ENCODE results near the gene CYP27A1.
A peak's percentile ranks its signal among the peaks of the same experiment; 100 is the strongest.

CYP27A1 gene

DNA sequence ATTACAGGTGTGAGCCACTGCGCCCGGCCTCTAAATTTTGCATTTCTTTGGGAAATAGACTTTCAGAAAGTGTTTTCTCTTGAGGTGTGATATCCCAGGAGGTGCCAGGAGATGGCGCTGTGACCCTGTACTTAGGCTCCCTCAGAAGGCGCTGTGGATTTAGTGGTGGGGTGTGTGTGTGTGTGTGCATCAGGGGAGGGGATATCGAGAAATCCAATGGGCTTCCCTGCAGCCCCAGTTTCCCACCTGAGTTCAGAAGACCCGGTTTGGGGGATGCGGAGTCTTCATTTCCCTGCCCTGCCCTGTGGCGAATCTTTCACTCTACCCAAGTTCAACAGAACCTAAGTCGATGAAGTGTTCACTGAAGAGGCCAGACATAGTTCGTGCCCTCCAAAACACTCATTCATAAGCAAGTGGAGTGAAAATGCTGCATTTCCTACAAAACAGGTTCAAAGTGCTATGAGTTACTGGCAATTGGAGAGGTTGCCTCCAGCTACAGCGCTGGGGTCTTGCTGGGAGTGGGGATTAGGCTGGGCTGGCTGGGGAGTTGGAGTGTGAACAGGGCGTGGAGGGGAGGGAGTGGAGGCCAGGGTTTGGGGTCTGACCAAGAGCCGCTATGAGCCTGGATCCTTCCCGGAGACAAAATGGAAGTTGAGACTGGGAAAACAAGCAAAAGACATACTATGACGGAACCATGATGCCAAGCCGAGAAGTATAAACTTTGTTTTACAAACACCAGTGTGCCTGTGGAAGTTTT is 71.1 kb downstream of the CYP27A1 start:
- no peak for TF ChIP-seq FOXA1 (IDR thresholded peaks at IDR 0.05)
- TF ChIP-seq ARNT (IDR thresholded peaks at IDR 0.05): no peak
- no peak for TF ChIP-seq NFRKB (IDR thresholded peaks at IDR 0.05)
- TF ChIP-seq LEF1 (IDR thresholded peaks at IDR 0.05; ENCODE audit: borderline replicate concordance): no peak
- no peak for TF ChIP-seq ZNF384 (IDR thresholded peaks at IDR 0.05)
- no peak for TF ChIP-seq CTBP1 (IDR thresholded peaks at IDR 0.05; ENCODE audit: borderline replicate concordance)
- no peak for TF ChIP-seq TARDBP (IDR thresholded peaks at IDR 0.05)
- ChIA-PET POLR2A (no interaction called here), CTCF (interaction anchor here (0.5 to 3.5 kb wide), 10 partner anchors 17 to 331 kb away, joined by 3 to 21 read pairs (median 3); no protein-coding TSS in a partner anchor)
- DNase-seq (ENCODE audit: extremely low spot score): peak; percentile 66

DNA sequence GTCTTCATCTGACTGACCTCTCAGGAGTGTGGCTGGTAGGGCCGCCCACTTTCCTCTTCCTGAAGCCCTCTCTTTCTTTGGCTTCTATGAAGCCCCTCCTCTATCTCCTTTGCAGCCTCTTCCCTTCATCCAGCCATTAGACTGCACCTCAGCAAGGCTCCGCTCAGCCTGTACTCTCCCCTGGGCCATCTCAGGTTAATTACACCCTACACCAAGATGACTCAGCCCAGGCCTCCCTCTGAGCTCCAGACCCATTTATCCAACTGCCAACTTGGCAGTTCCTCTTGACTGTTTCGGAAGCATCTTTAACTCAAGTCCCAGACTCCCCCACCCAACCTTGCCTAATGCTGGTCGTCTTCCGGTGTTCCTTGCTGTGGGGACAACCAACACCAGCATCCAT is 71.8 kb downstream of the CYP27A1 start:
- CTCF ChIA-PET: interaction anchor here (0.5 to 3.5 kb wide), 5 partner anchors 23 to 332 kb away, joined by 3 to 21 read pairs (median 5); no protein-coding TSS in a partner anchor
- POLR2A ChIA-PET: no interaction called here
- no peak for DNase-seq (ENCODE audit: extremely low spot score)
- TF ChIP-seq, protein P1, sequence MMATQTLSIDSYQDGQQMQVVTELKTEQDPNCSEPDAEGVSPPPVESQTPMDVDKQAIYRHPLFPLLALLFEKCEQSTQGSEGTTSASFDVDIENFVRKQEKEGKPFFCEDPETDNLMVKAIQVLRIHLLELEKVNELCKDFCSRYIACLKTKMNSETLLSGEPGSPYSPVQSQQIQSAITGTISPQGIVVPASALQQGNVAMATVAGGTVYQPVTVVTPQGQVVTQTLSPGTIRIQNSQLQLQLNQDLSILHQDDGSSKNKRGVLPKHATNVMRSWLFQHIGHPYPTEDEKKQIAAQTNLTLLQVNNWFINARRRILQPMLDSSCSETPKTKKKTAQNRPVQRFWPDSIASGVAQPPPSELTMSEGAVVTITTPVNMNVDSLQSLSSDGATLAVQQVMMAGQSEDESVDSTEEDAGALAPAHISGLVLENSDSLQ (IDR thresholded peaks at IDR 0.05): no peak
- TF ChIP-seq NFRKB (IDR thresholded peaks at IDR 0.05) (no peak), CTBP1 (IDR thresholded peaks at IDR 0.05; ENCODE audit: borderline replicate concordance) (no peak), ARNT (IDR thresholded peaks at IDR 0.05) (no peak), L3MBTL2 (conservative IDR thresholded peaks at IDR 0.05) (no peak), BHLHE40 (IDR thresholded peaks at IDR 0.05; ENCODE audit: borderline replicate concordance) (no peak), LEF1 (IDR thresholded peaks at IDR 0.05; ENCODE audit: borderline replicate concordance) (no peak), HDGF (IDR thresholded peaks at IDR 0.05; ENCODE audit: borderline replicate concordance) (no peak), FOXA1 (IDR thresholded peaks at IDR 0.05) (no peak), ELF4 (IDR thresholded peaks at IDR 0.05) (no peak)

DNA sequence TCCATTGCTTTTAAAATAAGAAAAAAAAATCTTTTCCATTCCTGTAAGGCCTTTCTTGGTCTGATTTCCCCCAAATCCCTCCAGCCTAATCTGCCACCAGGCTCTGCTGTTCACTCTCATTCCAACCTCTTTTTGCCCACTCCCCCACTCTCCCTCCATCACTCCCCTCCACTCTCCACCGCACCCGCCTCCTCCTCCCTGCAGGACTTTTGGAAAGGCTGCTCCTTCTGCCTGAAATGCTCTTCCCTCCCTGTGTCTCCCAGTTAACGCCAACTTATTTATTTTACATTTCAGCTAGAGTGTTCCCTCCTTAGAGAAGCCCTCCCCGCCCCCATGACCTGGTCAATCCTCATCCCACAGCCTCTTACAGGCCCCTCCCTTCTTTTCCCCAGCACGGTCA is 72.9 kb downstream of the CYP27A1 start:
- no peak for DNase-seq (ENCODE audit: extremely low spot score)
- no peak for TF ChIP-seq CTBP1 (IDR thresholded peaks at IDR 0.05; ENCODE audit: borderline replicate concordance)
- TF ChIP-seq FOXK2 (IDR thresholded peaks at IDR 0.05): no peak
- no peak for TF ChIP-seq TARDBP (IDR thresholded peaks at IDR 0.05)
- TF ChIP-seq ZNF384 (IDR thresholded peaks at IDR 0.05): no peak
- TF ChIP-seq HDGF (IDR thresholded peaks at IDR 0.05; ENCODE audit: borderline replicate concordance): no peak
- TF ChIP-seq NFRKB (IDR thresholded peaks at IDR 0.05): no peak
- TF ChIP-seq FOXA1 (IDR thresholded peaks at IDR 0.05): no peak
- TF ChIP-seq L3MBTL2 (conservative IDR thresholded peaks at IDR 0.05): no peak
- TF ChIP-seq BHLHE40 (IDR thresholded peaks at IDR 0.05; ENCODE audit: borderline replicate concordance): no peak
- TF ChIP-seq SUZ12 (IDR thresholded peaks at IDR 0.05): no peak
- TF ChIP-seq SP1 (IDR thresholded peaks at IDR 0.05): no peak
- no peak for TF ChIP-seq ELF4 (IDR thresholded peaks at IDR 0.05)
- TF ChIP-seq ARNT (IDR thresholded peaks at IDR 0.05): no peak
- TF ChIP-seq, protein P1 (IDR thresholded peaks at IDR 0.05): no peak
- TF ChIP-seq FOXM1 (IDR thresholded peaks at IDR 0.05; ENCODE audit: borderline replicate concordance): no peak
- TF ChIP-seq LEF1 (IDR thresholded peaks at IDR 0.05; ENCODE audit: borderline replicate concordance): no peak
- ChIA-PET CTCF (interaction anchor here (1.6 to 1.8 kb wide), 2 partner anchors 43 to 45 kb away, joined by 3 to 5 read pairs; no protein-coding TSS in a partner anchor), POLR2A (no interaction called here)

DNA sequence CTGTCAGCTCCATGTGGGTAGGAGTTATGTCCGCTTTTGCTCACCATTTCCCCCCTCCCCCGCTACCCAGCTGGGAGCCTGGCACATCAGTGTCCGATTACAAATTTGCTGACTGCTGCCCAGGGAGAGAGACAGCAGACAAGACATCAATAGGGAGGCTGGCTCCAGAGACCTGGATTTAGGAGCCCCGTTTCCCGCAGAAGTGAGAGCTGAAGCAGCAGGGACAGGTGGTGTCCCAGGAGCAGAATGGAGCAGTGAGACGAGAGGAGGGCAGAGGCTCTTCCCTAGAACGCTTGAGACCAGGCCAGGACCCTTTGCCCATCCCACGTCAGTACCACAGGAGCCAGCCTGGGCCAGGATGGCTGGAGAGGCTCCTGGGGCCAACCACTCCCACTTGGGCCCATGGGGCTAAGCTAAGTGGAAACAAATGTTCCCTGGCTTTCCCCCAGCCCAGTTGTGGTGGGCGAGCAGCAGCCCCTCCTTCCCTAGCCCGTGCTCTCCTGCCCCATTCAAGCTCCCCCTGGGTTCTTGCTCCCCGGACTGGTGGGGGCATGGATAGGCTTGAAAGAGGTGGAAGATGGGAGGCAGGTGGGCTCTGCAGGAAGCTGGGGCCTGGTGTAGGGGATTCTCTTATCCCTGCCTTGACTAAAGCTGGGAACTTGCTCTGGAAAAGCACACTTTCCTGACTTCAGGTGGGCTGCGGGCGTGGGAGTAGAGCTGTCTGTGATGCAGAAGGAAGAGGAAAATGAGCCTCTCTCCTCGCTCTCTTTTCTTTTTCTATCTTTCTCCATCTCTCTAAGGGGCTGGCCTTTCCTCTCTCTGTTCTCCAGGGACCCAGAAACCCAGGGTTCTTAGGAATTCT is 73.6 kb downstream of the CYP27A1 start:
- ChIA-PET POLR2A (no interaction called here), CTCF (interaction anchor here (0.9 to 1.8 kb wide), 5 partner anchors 21 to 145 kb away, joined by 3 to 5 read pairs (median 3); partner anchors contain the start of gene TTLL4)
- no peak for TF ChIP-seq L3MBTL2 (conservative IDR thresholded peaks at IDR 0.05)
- TF ChIP-seq, protein P1 (IDR thresholded peaks at IDR 0.05): no peak
- no peak for TF ChIP-seq FOXA1 (IDR thresholded peaks at IDR 0.05)
- TF ChIP-seq HDGF (IDR thresholded peaks at IDR 0.05; ENCODE audit: borderline replicate concordance): no peak
- no peak for TF ChIP-seq TARDBP (IDR thresholded peaks at IDR 0.05)
- TF ChIP-seq SUZ12 (IDR thresholded peaks at IDR 0.05): no peak
- TF ChIP-seq BHLHE40 (IDR thresholded peaks at IDR 0.05; ENCODE audit: borderline replicate concordance): no peak
- no peak for TF ChIP-seq FOXK2 (IDR thresholded peaks at IDR 0.05)
- DNase-seq (ENCODE audit: extremely low spot score): no peak

DNA sequence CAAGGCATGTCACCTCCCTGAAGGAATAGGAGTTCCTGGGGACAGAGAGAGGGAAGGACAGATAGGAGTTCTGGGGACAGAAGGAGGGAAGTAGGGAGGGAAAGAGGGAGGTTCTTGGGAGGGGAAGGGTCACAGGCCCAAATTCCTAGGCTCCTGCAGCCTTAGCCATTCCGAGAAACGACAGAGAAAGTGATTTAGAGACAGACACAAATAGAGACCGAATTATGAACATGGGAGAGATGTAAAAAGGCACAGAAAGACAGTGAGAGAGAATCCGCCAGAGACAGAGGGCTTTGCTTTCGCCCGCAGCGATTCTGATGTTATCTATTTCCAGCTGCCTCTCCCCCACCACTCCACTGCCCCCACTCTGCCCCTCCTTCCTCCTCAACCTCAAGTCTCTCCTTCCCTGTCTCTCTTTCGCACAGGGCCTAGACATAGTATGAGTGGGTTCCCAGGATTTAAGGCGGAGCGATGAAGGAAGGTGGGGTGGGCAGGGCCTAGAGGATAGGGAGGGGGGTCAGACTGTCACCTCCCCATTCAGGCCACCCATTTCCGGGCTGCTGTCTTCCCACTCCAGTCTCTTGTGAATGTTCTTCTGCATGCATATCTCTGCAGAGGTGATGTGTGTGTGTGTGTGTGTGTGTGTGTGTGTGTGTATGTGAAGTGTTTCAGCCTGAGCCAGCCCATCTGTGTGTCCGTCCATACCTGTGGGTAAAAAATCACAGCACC is 74.4 kb downstream of the CYP27A1 start:
- POLR2A ChIA-PET: no interaction called here
- CTCF ChIA-PET: interaction anchor here (0.9 to 1.8 kb wide), 5 partner anchors 20 to 146 kb away, joined by 3 to 5 read pairs (median 3); partner anchors contain the start of gene TTLL4
- no peak for TF ChIP-seq SP1 (IDR thresholded peaks at IDR 0.05)
- TF ChIP-seq L3MBTL2 (conservative IDR thresholded peaks at IDR 0.05): no peak
- no peak for TF ChIP-seq ARNT (IDR thresholded peaks at IDR 0.05)
- TF ChIP-seq LEF1 (IDR thresholded peaks at IDR 0.05; ENCODE audit: borderline replicate concordance): no peak
- no peak for TF ChIP-seq CTBP1 (IDR thresholded peaks at IDR 0.05; ENCODE audit: borderline replicate concordance)
- no peak for DNase-seq (ENCODE audit: extremely low spot score)

Data from HEK293T (cell line).